ENCODE results near the gene DCLK1.

DCLK1 gene

DNA sequence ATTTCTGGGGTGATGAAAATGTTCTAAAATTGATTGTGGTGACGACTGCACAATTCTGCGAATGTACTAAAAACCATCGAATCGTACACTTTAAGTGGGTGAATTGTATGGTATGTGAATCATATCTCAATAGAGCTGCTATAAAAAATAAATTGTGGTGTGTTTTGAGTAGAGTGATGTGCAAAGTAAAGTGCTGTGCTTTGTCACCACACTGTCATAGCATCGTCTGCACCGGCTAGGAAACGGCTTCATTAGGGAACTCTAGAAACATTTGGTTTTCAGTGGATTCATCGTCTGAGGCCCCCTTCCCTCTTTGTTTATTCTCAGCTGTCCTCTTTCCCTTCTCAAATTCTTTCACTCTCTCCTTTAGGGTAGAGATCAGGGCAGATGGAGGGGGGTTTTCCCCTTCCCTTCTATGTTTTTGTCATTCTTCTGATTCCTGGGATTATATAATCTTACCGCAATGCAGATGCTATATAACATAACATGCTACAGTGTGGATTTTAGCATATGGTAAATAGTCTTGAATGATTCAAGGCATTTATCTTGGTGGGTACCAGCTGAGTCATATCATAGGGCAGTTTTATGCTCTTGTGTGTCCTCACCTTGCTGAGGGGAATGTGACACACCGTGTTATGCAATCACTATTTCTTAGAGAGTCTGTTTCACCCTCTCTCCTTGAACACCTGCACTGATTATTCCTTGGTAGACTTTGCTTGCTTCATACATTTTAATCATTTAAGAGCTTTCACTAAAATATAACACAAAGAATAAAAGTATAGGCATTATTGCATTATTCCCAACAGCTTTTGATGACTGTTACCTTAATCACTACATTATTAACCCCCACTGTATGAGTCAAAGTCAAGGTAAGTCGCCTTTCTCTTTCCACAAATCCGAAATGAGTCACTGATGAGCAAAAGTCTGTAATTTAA is 239.4 kb downstream of the DCLK1 start:
- no peak for DNase-seq

DNA sequence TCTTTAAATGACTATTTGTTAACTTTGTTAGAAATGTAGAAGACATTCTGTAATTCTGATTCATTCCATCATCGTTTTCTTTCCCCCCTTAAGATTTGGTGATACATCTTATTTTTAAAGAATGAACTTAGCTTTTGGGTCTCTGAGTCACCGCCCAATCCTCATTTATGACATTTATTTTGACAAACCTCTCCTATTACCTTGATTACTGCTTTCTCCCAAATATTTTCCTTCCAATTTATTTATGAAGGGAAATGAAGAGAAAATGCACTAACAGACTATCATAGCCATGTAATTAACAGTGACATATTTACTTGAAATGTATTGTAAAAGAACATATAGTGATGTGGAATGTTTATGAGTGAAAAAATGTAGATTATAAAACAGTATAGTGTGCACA is 241.6 kb downstream of the DCLK1 start:
- DNase-seq = no peak

DNA sequence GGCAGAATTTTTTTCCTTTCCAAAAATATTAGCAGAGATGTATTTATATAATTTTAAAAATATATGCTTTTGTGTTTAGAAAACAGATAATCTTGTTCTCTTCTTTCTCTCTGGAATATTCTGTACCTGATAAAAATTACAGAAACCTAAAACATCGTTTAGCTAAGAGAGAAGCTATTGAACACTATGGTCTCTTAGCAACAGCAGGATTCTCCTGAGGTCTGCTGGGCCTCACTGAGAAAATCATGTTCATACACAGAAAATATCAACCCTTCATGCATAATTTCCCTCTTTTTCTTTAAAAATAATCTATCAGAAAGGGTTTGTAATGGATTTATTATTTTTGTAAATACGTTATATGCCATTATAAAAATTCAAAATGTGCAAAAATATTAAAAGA is 242.2 kb downstream of the DCLK1 start:
- DNase-seq = no peak

DNA sequence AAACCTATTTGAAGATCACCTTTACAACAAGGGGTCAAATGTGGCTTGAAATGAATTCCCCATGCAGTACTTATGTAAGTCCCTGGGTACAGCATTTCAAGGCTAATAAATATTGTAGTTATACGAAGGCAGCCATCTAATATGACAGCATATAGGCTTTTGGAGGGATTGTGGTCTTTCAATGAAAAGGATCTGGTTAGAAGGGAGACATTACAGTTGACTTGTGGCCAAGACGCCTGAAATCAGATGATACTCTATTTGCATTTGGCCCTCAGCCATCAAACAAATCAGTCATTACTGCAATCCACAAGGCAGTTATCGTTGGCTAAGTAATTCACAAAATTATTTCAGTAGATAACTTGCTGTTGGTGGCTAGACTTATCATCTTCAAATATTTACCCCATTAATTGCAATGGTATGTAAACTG is 242.7 kb downstream of the DCLK1 start:
- DNase-seq = peak; percentile 33

DNA sequence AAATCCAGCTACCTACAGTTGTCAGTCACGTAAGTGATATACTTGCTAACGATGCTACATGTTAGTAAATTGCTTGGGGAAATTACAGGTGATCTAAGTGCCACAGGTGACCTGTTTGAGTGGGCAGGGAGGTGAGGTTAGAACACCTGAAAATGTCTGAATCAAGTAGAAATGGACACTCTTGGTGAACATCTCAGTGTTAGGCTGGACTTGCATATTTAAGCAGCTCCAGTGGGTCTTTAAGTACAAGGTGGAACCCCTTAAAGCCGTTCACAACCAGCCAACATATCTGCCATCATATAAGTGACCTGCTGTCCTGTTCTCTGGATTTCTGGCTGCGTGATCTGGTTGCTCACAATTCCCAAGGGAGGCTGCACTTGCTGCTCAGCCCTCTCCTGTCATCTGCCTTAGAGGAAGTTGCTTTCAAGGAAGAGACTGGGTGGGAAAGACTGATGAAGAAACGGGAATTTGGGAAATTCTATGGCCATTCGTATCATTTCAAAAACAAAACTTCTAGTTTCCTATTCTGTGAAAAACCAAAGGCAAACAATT is 244.0 kb downstream of the DCLK1 start:
- DNase-seq = no peak

DNA sequence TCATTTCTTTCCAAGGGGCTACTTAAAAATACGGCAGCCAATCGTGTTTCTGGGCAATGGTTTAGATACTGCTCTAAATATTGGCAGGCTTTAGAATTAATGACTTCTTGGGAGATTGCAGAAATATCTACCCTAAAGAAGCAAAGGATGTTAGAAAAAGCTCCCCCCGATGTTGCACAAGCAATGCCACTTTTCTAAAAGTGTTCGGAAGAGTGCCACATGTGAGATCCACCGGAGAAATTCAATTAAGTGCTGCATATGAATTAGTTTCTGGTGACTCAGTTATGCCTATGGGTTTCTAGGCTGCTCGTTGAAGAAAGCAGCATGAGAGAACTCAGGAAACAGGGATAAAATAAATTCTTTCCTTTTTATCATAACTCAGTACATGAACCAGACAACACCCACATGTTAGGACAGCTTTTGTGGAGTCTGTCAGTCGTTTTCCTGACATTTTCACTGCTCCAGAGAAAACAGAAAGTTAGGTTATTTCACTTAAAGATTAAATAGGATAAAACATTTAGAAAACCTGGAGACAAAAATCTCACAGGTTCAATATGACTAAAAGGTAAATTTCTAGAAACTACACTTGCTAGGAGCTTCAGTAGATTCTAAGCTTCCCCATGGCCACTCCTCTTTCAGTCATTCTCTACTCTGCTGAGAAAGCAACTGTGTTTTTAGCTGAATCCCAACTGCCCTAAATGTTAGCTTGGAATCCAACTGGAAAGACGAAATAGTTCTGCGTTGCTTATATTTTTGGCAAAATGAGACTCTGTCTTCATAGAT is 244.7 kb downstream of the DCLK1 start:
- no peak for DNase-seq

DNA sequence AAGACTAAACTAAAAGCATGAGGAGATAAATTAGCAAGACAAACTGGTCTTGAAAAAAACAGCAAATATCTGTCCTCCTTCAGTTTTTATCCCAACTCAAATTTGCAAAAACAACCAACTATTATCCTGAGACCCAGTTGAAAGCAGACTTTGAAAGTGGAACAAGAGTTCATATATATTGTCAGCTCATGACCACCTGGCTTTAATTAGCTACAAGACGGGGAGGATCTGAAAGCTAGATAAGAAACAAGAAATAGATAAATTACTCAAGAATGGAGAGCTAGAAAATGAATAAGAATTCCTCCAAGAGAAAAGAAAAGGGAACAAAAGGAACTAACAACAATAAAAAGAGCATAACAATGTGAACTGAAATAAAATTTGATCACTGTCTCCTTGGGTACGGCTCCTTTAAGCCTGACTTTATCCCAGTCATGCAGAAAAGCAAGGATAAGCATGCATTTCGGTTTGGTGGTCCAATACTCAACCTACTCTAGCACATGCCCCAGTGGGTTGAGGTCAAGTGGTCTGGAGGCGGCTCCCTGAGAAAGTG is 246.9 kb downstream of the DCLK1 start:
- no peak for DNase-seq

DNA sequence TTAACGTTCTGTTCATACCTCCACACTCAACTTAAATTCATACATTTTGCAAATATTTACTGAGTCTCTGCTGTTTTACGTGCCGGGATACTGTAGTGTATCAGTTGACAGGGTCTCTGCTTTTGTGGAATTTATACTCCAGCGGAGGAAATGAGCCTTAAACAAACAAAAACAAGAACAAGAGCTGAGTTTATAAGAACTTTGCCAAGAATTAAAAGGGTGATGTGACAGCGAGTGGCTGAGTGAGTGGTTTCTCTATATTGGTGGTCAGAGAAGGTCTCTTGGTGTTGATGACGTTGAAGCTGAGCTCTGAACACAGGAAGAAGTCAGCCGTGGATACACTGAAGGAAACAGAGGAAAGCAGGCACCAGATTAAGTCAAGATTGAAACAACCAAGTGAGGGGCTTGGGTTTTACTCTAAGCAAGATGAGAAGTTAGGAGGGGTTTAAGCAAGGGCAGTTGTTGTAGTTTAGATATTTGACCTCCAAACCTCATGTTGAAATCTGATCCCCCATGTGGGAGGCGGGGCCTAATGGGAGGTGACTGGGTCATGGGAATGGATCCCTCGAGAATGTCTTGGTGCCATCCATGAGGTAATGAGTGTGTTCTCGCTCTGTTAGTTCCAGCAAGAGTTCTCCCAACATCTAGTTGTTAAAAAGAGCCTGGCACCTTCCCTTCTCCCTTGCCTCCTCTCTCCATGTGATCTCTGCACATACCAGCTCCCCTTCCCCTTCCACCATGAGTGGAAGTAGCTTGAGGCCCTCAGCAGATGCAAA is 248.3 kb downstream of the DCLK1 start:
- DNase-seq = no peak

DNA sequence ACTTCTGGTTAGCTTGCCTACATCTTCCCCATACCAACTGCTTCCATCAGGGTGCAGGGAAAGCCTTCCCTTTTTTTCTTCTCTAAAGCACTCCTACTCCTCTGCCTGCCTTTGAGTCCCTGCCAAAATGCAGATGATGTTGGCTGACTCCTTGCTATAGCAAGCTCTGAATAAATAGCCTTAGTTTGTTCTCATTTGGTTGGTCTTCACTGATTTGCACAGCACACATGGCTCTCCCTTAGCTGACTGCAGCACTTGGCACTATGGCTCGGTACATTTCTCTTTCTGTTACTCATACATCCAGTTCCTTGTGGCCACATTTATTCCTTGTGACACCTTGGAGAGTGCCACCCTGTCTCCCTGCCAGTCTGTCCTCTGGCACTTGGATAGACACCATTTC is 249.8 kb downstream of the DCLK1 start:
- DNase-seq = no peak

DNA sequence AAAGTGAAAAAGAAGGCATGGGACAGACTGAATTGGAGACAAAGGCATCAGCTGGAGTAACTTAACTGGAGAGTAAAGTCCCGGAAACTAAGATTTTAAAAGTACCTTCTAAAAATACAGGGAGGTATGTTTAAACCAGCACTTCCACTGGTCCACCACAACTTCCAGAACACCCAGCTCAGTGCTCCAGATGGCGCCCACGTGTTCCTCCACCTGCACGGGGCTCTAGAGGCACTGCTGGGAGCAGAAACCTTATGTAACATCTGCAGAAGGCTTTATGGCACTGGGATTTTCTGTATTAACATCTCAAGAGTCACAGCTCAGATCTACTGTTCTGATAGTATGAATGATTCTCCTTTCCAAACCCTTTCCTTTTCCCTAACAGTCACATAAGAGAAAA is 252.1 kb downstream of the DCLK1 start:
- no peak for DNase-seq

DNA sequence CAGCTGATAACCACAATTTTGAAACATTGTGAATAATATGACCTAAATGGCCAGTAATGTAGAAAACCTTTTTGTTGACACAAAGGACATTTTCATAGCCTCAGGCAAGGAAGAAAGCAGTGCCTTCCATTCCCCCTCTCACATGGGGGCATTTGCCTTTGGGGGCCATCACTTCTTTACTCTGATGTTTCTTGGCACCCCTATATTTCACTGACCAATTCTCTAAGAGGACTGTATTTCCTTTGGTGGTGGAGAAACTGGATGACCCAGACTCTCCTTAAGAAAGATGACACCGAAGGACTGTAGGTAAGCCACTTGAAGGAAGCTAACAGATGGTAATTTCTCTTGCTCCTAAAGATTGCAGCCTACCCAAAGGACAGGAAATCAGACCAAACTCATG is 254.6 kb downstream of the DCLK1 start:
- DNase-seq = no peak

DNA sequence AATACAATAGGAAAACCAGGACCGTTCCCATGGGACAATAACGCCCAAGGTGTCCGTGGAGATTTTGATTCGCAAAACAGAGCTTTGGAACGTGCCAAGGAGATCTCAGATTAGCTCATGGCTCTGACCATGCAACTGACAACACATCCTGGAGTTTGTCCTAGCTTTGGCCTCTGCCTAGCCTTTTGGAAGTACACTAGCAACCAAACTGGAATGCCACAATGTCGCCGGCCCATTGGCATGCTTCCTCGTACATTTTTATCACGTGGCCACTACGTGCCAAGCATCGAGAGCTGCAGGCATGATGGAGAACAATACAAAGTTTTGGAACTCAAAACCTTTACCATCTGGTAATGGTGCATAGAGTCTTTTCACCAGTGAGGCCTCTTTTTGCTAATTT is 256.5 kb downstream of the DCLK1 start:
- DNase-seq = no peak

DNA sequence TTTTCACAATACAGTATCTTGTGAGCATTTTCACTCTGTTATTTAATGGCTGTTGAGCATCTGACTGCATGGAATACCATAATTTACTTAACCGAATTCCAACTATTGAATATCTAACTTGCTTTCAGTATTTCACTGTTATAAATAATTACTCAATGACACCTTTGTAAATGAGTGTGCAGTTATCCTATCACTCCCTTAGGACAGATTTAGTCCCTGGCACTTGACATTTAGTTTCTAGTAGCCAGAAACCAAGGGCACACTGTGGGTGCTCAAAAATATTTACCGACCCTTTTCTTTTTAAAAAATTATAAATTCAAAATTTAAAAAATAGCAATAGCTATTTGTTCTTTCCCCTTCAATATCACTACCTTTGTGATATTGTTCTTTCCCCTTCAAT is 258.8 kb downstream of the DCLK1 start:
- no peak for DNase-seq

DNA sequence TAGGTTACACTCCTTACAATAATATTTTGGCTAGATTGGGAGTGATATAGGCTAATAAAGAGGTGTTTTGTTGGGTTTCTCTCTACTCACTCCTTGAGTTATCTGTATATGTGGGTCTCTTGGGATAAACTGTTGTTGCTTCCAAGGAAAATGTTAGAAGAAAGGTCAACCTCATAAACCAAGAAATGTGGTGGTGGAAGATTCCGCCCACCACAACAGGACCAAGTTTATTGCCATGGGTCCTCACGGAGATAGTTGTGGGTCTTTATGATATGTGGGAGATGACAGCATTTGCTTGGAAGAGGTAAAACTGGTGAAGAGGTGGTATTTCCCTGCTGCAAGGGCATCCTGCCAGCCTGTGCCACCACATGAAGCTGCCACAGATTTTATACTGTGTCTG is 259.6 kb downstream of the DCLK1 start:
- DNase-seq = no peak

DNA sequence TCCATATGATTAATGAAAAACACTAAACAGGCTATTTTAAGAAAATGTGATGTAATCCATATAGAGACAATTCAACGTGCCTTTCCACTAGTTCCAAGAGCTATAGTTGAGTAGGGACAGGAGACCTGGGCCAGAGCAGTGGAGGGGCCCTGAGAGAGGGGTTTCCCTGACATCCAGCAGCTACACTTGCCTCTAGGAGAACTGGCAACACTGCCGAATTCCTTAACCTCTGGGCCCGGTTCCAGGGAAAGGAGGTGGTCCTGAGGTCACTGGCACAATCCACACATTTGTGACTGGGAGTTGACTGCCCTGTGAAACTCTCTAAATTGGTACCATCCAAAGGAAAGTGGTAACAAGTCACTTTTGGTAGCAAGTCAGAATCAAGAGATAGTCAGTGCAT is 264.4 kb downstream of the DCLK1 start:
- no peak for DNase-seq

DNA sequence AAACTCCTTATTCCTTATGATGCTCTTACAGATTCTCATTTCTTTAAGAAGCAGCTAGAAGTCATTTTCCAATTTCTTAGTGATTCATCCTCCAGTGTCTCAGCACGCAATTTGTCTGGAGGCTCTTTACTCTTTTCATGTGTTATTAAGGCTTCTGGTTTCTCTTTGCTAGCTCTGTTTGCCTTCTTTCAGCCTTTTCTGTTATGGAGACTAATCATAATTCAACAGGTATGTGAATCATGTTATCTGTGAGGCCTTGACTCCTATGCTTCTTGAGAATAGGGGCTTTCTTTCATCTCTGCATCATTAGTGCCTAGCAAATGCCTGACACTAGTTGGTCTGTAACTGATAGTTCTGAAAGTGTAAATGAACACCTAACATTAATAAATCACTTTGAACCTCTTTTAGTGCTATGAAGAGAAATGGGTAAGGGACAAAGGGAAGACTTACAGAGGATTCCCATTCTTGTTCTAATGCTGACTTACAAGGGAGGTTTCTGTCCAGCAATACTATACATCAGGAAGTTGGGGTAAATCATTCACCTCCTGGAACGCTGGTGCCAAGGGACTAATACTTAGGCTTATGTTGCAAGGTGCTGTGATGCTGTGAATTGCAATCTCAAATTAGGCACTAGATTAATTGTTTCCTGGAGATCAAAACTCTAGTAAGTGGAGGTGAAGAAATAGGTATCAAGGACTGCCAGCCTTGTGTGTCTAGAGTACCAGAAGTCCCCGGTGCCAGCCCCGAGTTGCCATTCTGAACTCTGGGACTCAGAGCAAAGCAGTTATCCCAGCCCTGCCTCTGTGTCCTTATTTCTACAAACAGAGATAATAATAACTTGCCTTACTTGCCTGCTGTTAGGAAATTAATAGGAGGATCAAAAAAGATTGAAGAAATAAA is 265.6 kb downstream of the DCLK1 start:
- DNase-seq = no peak

DNA sequence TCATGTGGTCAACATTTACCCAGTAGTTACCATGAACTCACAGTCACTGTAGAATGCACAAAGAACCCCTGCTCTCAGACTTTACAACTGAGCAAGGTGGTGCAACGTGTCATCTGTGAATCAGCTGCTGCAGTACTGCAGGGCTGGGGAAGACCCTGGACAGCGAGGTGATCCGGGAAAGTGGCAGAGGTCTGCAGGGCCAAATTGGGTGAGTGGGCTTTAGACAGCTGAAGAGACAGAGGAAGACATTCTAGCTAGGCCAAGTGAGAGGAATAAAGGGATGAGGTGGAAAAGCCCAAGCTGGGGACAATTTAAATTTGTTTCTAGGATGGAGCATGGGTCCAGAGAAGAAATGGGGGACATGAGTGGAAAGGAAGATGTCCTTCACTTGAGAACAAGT is 270.5 kb downstream of the DCLK1 start:
- no peak for DNase-seq

DNA sequence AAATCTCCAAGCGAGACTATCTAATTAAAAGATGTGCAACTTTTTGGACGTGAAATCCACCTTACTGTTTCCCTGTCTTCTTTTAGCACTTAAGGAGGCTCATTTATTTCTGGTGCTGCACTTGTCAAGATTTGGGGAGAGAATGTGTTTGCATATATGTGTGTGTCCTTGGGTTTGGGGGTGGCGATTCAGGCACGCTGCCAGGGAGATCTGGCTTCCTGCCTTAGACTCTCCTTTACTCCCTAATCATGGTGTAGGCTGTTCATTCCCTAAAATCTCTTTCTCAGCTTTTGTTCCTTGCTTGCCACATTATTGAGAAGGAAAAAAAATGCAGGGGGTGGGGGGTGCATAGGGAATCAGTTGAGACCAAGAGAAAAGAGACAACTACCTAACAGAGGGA is 271.2 kb downstream of the DCLK1 start:
- no peak for DNase-seq

DNA sequence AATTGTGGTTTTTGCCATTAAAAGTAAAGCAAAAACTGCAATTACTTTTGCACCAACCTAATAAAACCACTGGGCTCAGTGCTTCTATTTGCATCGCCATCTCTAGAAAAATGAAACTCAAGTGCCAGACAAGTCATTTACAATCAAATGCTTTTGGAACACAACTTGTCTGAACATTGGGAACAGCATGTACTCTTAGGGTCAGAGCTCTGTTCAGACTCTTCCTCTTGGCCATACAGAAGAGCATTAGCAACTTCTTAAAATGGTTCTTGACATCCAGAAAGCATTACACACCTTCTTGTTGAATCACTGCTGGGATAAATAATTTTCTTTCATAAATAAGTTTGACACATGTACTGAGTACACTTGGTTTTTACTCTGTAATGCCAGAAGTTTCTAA is 272.5 kb downstream of the DCLK1 start:
- DNase-seq = no peak

DNA sequence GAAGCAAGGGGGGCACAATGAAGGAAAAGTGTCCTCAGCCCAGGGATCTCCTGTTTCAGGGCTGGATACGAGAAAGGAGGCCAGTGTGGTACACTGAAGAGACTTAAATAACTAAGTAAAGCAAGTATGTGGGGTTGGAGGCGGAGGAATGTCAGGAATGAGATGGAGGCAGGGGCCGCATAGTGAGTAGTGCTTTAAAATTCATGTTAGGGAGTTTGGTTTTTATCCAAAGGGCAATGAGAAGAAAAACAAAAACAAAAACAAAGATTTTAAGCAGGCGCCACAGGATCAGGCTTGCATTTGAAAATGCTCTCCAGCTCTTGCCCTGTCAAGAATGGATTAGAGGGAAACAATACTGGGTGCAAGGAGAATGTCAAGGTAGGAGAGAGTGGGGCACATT is 273.4 kb downstream of the DCLK1 start:
- DNase-seq = no peak

DNA sequence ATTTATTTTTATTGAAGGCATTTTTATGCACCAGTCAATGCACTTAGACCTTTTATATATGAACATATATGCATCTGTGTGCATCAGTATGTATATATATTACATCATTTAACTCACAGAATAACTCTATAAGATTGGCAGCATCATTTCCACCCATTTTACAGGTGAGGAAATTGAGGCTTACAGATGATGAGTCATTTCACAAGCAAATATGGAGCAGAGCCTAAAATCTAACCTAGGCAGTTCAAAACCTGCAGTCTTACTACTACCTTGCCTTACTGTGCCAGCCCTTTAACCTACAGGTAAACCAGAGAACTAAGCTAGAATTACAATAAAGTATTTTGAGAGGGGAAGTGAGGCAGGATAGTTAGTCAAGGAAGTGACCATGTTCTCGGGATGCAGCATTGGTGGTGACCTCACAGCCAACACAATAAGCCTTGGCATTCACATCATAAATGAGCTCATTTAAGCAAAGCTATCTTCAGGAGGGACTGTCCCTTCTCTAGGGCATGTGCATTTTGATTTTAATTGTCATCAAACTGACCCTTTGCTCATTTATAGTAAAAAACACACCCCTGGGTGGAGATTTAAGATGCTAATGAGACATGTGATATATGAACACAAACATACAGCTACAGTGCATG is 274.3 kb downstream of the DCLK1 start:
- DNase-seq = no peak
